ENCODE results near the gene SEC22A. TPM values are rescaled to one million over a fixed set of nuclear protein-coding genes. Genes with fewer than 3 reads are reported as not detected.

The SEC22A gene
- polyA plus RNA-seq, 1 experiment: 39.0 TPM

- no peak for TF ChIP-seq CTCF (IDR thresholded peaks at IDR 0.05; ENCODE audit: low read depth, low read length)
- Histone ChIP-seq H3K27me3 (ENCODE audit: control insufficient read depth, insufficient read depth, low read length) (peaks cover 19% of the 10 kb centered on the region), H3K27ac (ENCODE audit: low read depth, low read length) (no peak overlapping the region), H3K9me3 (ENCODE audit: control insufficient read depth, insufficient read depth, low read length) (no peaks in the 10 kb centered on the region; the same call in 1 of the 2 replicates), H3K4me3 (ENCODE audit: low read depth, low read length) (no peak overlapping the region)
- ChIA-PET CTCF (interaction anchor here (1.3 kb wide), 1 partner anchor 196 kb away, joined by 3 read pairs; no protein-coding TSS in a partner anchor), POLR2A (interaction anchor here (0.7 kb wide), 1 partner anchor 629 kb away, joined by 4 read pairs; no protein-coding TSS in a partner anchor)
- DNase-seq (ENCODE audit: low read depth, low spot score): no peak
These were observed 90.9 kb downstream of the SEC22A start for GRCh38 chr3:123292321-123293310.

- CTCF ChIA-PET: no interaction called here
- no peak for TF ChIP-seq CTCF (IDR thresholded peaks at IDR 0.05; ENCODE audit: low read depth, low read length)
These were observed 92.7 kb downstream of the SEC22A start for GRCh38 chr3:123294296-123294938.

DNA sequence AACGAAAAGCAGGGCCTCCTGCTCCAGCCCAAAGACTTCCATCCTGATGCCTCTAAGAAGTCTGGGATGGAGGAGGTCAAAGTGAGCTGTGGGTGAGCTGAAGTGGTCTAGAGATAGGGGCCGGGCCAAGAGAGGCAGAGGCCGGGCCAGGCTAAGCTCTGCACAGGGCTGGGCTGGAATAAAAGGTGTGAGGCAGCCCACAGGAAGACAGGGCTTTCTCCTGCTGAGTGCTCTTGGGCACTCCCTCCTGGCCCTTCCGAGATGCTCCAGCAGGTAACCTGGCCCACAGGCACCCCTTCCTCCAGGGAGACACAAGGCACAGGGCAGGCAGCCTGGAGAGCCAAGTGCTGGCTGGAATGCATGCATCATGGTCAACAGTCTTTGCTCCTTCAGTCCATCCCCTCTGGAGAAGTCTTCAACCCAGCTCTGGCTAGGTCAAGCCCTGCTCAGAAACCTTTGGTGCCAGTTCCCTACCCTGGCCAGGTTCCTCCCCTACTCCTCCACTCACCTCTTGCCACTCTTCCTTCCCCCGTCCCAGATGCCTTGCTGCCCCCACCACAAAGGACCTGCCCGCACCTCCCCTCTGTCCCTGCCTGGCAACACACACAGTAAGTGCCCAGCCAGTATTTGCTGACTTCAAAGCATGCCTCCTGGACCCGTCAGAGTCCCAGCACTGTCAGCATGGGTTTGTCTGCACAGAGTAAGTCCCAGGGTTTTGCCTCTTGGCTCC, 93.6 kb downstream of the SEC22A start:
- CTCF ChIA-PET: no interaction called here
- H3K9me3 ChIP-seq (ENCODE audit: control insufficient read depth, insufficient read depth, low read length): no peaks in the 10 kb centered on the region; the same call in 1 of the 2 replicates
- DNase-seq (ENCODE audit: low read depth, low spot score): no peak
- TF ChIP-seq CTCF (IDR thresholded peaks at IDR 0.05; ENCODE audit: low read depth, low read length): no peak
- H3K27me3 ChIP-seq (ENCODE audit: control insufficient read depth, insufficient read depth, low read length): peaks cover 20% of the 10 kb centered on the region
- H3K27ac ChIP-seq (ENCODE audit: low read depth, low read length): no peak overlapping the region
- POLR2A ChIA-PET: no interaction called here
- H3K4me3 ChIP-seq (ENCODE audit: low read depth, low read length): no peak overlapping the region

More at GRCh38 chr3:123294296-123294938, 92.7 kb downstream of the SEC22A start:
- Histone ChIP-seq H3K27me3 (ENCODE audit: control insufficient read depth, insufficient read depth, low read length) (peaks cover 21% of the 10 kb centered on the region), H3K4me3 (ENCODE audit: low read depth, low read length) (no peak overlapping the region), H3K27ac (ENCODE audit: low read depth, low read length) (no peak overlapping the region), H3K9me3 (ENCODE audit: control insufficient read depth, insufficient read depth, low read length) (no peaks in the 10 kb centered on the region; the same call in 1 of the 2 replicates)
- POLR2A ChIA-PET: no interaction called here
- no peak for DNase-seq (ENCODE audit: low read depth, low spot score)

- POLR2A ChIA-PET: no interaction called here
- DNase-seq (ENCODE audit: low read depth, low spot score): no peak
- CTCF ChIA-PET: no interaction called here
- Histone ChIP-seq H3K27ac (ENCODE audit: low read depth, low read length) (no peak overlapping the region), H3K27me3 (ENCODE audit: control insufficient read depth, insufficient read depth, low read length) (peaks cover 21% of the 10 kb centered on the region), H3K9me3 (ENCODE audit: control insufficient read depth, insufficient read depth, low read length) (no peaks in the 10 kb centered on the region; the same call in 1 of the 2 replicates), H3K4me3 (ENCODE audit: low read depth, low read length) (no peak overlapping the region)
- no peak for TF ChIP-seq CTCF (IDR thresholded peaks at IDR 0.05; ENCODE audit: low read depth, low read length)
These were observed 94.1 kb downstream of the SEC22A start for GRCh38 chr3:123295901-123296250.
